Natural killer cell (primary cell): ENCODE data around the gene CEP250. TPM values are rescaled to one million over a fixed set of nuclear protein-coding genes. Genes with fewer than 3 reads are reported as not detected.
"Not testable (repeated sequence)": the region's sequence is repeated elsewhere in the genome, so short reads cannot be mapped to it uniquely, and the experiment has no call there.

ENCODE experiments used
- ATAC-seq, 3 donors: fragments of 150-1000 bp in 2 of 3; fragments of 200-7000 bp in 1 of 3; cut with Tn5 transposase; 1 replicate in 1 of 3; 2 replicates in 2 of 3; pipeline ENCODE4 v1.10.0; 2021; ENCODE audit warnings: mild to moderate bottlenecking in 2 of 3, moderate library complexity in 2 of 3
- DNase-seq, 2 donors: peaks; one replicate each; pipeline versions ENCODE4 v3.0.0 to v3.0.0-alpha.2; 2013 to 2021; ENCODE audit warnings: mixed read lengths in 1 of 2
- H3K27ac ChIP-seq: one replicate; pipeline ENCODE4 v1.5.1; 2013; ENCODE audit warnings: mild to moderate bottlenecking, low read length
- H3K27me3 ChIP-seq: one replicate; pipeline ENCODE4 v1.6.1; 2013; ENCODE audit warnings: low read length; ENCODE audit not compliant: control insufficient read depth, insufficient read depth
- H3K36me3 ChIP-seq: one replicate; pipeline ENCODE4 v1.6.1; 2013; ENCODE audit warnings: low read length; ENCODE audit not compliant: control insufficient read depth, insufficient read depth
- H3K4me1 ChIP-seq: one replicate; pipeline ENCODE4 v1.6.1; 2013; ENCODE audit warnings: low read length; ENCODE audit not compliant: control insufficient read depth, insufficient read depth
- H3K4me3 ChIP-seq: one replicate; pipeline ENCODE4 v1.5.1; 2013; ENCODE audit warnings: low read length
- H3K9me3 ChIP-seq: one replicate; pipeline ENCODE4 v1.6.1; 2013; ENCODE audit warnings: low read length; ENCODE audit not compliant: control insufficient read depth, insufficient read depth
- H3K27ac Mint-ChIP-seq, 2 donors: one replicate each; pipeline ENCODE4 v1.8.0; 2022; ENCODE audit warnings: mild to moderate bottlenecking in 2 of 2, mixed read lengths in 2 of 2, moderate library complexity in 1 of 2
- H3K27me3 Mint-ChIP-seq, 2 donors: one replicate each; pipeline ENCODE4 v1.8.0; 2022; ENCODE audit warnings: low read depth in 2 of 2, mixed read lengths in 2 of 2
- H3K36me3 Mint-ChIP-seq: one replicate; pipeline ENCODE4 v1.8.0; 2022; ENCODE audit warnings: mixed read lengths
- H3K4me1 Mint-ChIP-seq, 2 donors: one replicate each; pipeline ENCODE4 v1.8.0; 2022; ENCODE audit warnings: mixed read lengths in 2 of 2
- H3K4me3 Mint-ChIP-seq: one replicate; pipeline ENCODE4 v1.8.0; 2022; ENCODE audit warnings: mild to moderate bottlenecking, moderate library complexity, mixed read lengths
- H3K9me3 Mint-ChIP-seq, 2 donors: one replicate each; pipeline ENCODE4 v1.8.0; 2022; ENCODE audit warnings: mixed read lengths in 2 of 2
- WGBS: methylation state at CpG from one replicate; pipeline ENCODE4 v1.1.7; 2013; ENCODE audit warnings: missing lambda C conversion rate; ENCODE audit not compliant: insufficient coverage; 5-methylcytosine and 5-hydroxymethylcytosine counted together
- intact Hi-C: fragments of 100-400 bp; cut with micrococcal nuclease; formaldehyde crosslinking; loops from one replicate; pipeline ENCODE4 v1.14.2; 2022
- total RNA-seq, 4 donors: library from RNA; stranded (reverse); fragments of 120-200 nt in 1 of 4; gene quantifications; one replicate each; pipeline versions ENCODE4 v1.2.3 to v1.2.4, GENCODE V29; 2013 to 2022
- TF ChIP-seq, protein P1 (sequence below): fragments of 200-600 bp; IDR thresholded peaks from one replicate; pipeline ENCODE4 v1.8.0; 2022; ENCODE audit warnings: antibody characterized with exemption

The CEP250 gene
- total RNA-seq, 3 donors from 2014 or later (not counting 1 experiment from before 2014, with no cell fraction given) = 61.5 to 91.8 (median 80.8) TPM

DNA sequence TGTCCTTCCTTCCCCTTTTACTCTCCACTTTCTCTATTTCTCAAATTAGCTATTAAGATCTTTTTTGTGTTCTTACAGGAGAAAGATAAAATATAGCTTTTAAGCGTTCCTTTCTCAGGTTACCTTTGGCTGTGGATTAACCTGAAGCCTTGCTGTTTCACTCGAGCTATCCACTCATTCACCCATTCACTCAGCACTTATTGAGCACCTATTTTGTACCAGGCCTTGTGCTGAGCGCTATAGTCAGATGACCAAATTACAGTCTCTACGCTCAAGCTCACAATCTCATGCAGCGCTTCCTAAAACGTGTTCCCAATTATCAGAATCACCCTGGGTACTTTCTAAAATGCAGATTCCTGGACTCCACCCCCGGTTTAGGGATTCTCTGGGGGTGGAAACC lies 1.8 kb upstream of the CEP250 start:
- 90% methylated on average over 7 of the region's 7 CpGs for WGBS
- no peak for DNase-seq
- Mint-ChIP-seq H3K4me3 (peak overlapping the region; percentile 42), H3K27me3 (no peaks in the 10 kb centered on the region), H3K27ac (no peak overlapping the region), H3K4me1 (peaks cover 0 to 5% of the 10 kb centered on the region in 2 donors), H3K36me3 (no peaks in the 10 kb centered on the region), H3K9me3 (no peaks in the 10 kb centered on the region)
- peaks cover 10% of the 10 kb centered on the region for H3K4me1 ChIP-seq
- no peak overlapping the region for H3K27ac ChIP-seq
- TF ChIP-seq, protein P1, sequence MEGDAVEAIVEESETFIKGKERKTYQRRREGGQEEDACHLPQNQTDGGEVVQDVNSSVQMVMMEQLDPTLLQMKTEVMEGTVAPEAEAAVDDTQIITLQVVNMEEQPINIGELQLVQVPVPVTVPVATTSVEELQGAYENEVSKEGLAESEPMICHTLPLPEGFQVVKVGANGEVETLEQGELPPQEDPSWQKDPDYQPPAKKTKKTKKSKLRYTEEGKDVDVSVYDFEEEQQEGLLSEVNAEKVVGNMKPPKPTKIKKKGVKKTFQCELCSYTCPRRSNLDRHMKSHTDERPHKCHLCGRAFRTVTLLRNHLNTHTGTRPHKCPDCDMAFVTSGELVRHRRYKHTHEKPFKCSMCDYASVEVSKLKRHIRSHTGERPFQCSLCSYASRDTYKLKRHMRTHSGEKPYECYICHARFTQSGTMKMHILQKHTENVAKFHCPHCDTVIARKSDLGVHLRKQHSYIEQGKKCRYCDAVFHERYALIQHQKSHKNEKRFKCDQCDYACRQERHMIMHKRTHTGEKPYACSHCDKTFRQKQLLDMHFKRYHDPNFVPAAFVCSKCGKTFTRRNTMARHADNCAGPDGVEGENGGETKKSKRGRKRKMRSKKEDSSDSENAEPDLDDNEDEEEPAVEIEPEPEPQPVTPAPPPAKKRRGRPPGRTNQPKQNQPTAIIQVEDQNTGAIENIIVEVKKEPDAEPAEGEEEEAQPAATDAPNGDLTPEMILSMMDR = no peak
- H3K27me3 ChIP-seq = no peaks in the 10 kb centered on the region
- intact Hi-C loops = loop anchor here (2.0 kb wide), 1 partner anchor 501 kb away; the partner anchor contains the start of gene SCAND1
- H3K4me3 ChIP-seq = no peak overlapping the region
- no peaks in the 10 kb centered on the region for H3K9me3 ChIP-seq
- ATAC-seq = no peak
- no peaks in the 10 kb centered on the region for H3K36me3 ChIP-seq

DNA sequence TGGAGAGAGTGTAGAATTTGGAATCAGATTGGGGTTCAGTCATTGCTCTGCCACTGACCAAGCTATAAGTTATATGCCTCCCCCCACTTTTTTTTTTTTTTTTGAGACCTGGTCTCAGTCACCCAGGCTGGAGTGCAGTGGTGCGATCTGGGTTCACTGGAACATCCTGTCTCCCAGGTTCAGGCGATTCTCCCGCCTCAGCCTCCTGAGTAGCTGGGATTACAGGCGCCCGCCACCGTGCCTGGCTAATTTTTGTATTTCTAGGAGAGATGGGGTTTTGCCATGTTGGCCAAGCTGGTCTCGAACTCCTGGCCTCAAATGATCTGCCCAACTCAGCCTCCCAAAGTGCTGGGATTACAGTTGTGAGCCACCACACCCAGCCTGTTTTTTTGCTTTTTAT lies 1.3 kb downstream of the CEP250 start:
- H3K27me3 Mint-ChIP-seq, H3K36me3 ChIP-seq, H3K27ac ChIP-seq, H3K36me3 Mint-ChIP-seq, intact Hi-C loops, H3K9me3 Mint-ChIP-seq, H3K9me3 ChIP-seq, DNase-seq, H3K4me3 ChIP-seq, ATAC-seq, H3K27me3 ChIP-seq, H3K4me1 Mint-ChIP-seq, H3K27ac Mint-ChIP-seq: not testable (repeated sequence)
- peaks cover 10% of the 10 kb centered on the region for H3K4me1 ChIP-seq
- 98% methylated on average over 7 of the region's 7 CpGs for WGBS
- peak overlapping the region; percentile 96 for H3K4me3 Mint-ChIP-seq

DNA sequence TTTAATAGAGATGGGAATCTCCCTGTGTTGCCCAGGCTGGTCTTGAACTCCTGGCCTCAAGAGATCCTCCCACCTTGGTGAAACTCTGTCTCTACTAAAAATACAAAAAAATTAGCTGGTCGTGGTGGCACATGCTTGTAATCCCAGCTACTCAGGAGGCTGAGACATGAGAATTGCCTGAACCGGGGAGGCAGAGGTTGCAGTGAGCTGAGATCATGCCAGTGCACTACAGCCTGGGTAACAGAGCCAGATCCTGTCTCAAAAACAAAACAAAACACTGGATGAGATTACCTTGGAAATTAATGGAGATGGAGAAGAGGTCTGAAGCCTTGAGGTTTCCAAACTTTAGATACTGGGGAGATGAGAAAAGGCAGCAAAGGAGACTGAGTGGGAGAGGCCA lies 2.1 kb downstream of the CEP250 start:
- intact Hi-C loops, H3K27me3 Mint-ChIP-seq, H3K27ac ChIP-seq, H3K4me3 ChIP-seq, DNase-seq, H3K36me3 ChIP-seq, H3K4me3 Mint-ChIP-seq, H3K36me3 Mint-ChIP-seq, H3K27me3 ChIP-seq, H3K27ac Mint-ChIP-seq, ATAC-seq, H3K9me3 Mint-ChIP-seq, H3K4me1 Mint-ChIP-seq, H3K9me3 ChIP-seq: not testable (repeated sequence)
- H3K4me1 ChIP-seq = peaks cover 10% of the 10 kb centered on the region
- WGBS = 85% methylated on average over 2 of the region's 2 CpGs

DNA sequence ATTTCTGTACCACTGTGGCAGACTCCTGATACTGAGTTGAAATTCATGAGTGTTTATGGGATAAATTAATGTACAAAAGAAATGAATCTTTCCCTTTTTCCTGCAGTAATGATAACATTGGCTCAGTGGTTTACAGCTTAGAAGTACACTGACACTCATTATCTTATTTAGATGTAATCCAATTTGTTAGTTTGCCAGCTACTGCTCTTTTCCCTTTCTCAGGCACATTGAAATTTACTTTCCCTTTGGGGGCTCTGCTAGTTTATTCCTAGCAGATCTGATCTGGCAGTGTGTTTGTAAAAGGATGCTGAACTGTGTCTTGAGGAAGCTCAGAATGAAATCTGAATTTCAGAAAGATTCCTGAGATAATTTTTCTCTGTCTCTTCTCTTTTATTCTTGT lies 3.0 kb downstream of the CEP250 start:
- Mint-ChIP-seq H3K4me1 (peaks cover 0 to 8% of the 10 kb centered on the region in 2 donors), H3K27ac (no peak overlapping the region), H3K9me3 (no peaks in the 10 kb centered on the region), H3K4me3 (peak overlapping the region; percentile 17), H3K36me3 (no peaks in the 10 kb centered on the region), H3K27me3 (no peaks in the 10 kb centered on the region)
- peaks cover 10% of the 10 kb centered on the region for H3K4me1 ChIP-seq
- TF ChIP-seq, protein P1 = no peak
- intact Hi-C loops = no loop called here
- ATAC-seq (no peak), DNase-seq (no peak)
- H3K27me3 ChIP-seq = no peaks in the 10 kb centered on the region
- peaks cover 4% of the 10 kb centered on the region for H3K36me3 ChIP-seq
- no peak overlapping the region for H3K27ac ChIP-seq
- no peak overlapping the region for H3K4me3 ChIP-seq
- H3K9me3 ChIP-seq = no peaks in the 10 kb centered on the region
